ENCODE results near the gene GPRIN3. TPM values are rescaled to one million over a fixed set of nuclear protein-coding genes. Genes with fewer than 3 reads are reported as not detected.
A peak's percentile ranks its signal among the peaks of the same experiment; 100 is the strongest.

GPRIN3 gene
- total and polyA plus RNA-seq, 8 donors: 0.40 to 19.8 (median 10.5) TPM

- Histone ChIP-seq H3K36me3 (no peaks in the 10 kb centered on the region), H3K4me1 (peaks cover 0 to 31% (median 7%) of the 10 kb centered on the region in 4 donors), H3K27me3 (no peaks in the 10 kb centered on the region), H3K27ac (peak overlapping the region in 3 of 5 donors; percentile 34 to 81 (median 58)), H3K9me3 (no peaks in the 10 kb centered on the region), H3K4me3 (no peak overlapping the region)
- intact Hi-C loops (cut with DNase I; ENCODE audit: low total_unique reads): no loop called here
- TF ChIP-seq POLR2A (IDR thresholded peaks at IDR 0.05) (no peak), POLR2AphosphoS5 (IDR thresholded peaks at IDR 0.05) (no peak), EP300 (IDR thresholded peaks at IDR 0.05) (no peak)
- TF ChIP-seq, protein P1, sequence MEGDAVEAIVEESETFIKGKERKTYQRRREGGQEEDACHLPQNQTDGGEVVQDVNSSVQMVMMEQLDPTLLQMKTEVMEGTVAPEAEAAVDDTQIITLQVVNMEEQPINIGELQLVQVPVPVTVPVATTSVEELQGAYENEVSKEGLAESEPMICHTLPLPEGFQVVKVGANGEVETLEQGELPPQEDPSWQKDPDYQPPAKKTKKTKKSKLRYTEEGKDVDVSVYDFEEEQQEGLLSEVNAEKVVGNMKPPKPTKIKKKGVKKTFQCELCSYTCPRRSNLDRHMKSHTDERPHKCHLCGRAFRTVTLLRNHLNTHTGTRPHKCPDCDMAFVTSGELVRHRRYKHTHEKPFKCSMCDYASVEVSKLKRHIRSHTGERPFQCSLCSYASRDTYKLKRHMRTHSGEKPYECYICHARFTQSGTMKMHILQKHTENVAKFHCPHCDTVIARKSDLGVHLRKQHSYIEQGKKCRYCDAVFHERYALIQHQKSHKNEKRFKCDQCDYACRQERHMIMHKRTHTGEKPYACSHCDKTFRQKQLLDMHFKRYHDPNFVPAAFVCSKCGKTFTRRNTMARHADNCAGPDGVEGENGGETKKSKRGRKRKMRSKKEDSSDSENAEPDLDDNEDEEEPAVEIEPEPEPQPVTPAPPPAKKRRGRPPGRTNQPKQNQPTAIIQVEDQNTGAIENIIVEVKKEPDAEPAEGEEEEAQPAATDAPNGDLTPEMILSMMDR (IDR thresholded peaks at IDR 0.05): no peak
- no peak for DNase-seq
- 75 to 93% (median 84%) methylated on average over 3 of the region's 3 CpGs for WGBS, 5 donors
These were observed 22.8 kb downstream of the GPRIN3 start for GRCh38 chr4:89284828-89285227.

GRCh38 chr4:89284020-89284424 is 23.6 kb downstream of the GPRIN3 start:
- intact Hi-C loops (cut with DNase I; ENCODE audit: low total_unique reads): no loop called here
- TF ChIP-seq, protein P1 (IDR thresholded peaks at IDR 0.05): no peak
- TF ChIP-seq EP300 (IDR thresholded peaks at IDR 0.05) (no peak), POLR2A (IDR thresholded peaks at IDR 0.05) (no peak), POLR2AphosphoS5 (IDR thresholded peaks at IDR 0.05) (no peak)
- Histone ChIP-seq H3K4me1 (peaks cover 0 to 31% (median 7%) of the 10 kb centered on the region in 4 donors), H3K9me3 (no peaks in the 10 kb centered on the region), H3K27ac (peak overlapping the region; percentile 34 to 81 (median 58)), H3K4me3 (no peak overlapping the region), H3K27me3 (no peaks in the 10 kb centered on the region), H3K36me3 (no peaks in the 10 kb centered on the region)
- no peak for DNase-seq
- 60 to 89% (median 74%) methylated on average over 2 of the region's 2 CpGs for WGBS, 5 donors

GRCh38 chr4:89283226-89284009 is 24.2 kb downstream of the GPRIN3 start:
- Histone ChIP-seq H3K9me3 (no peaks in the 10 kb centered on the region), H3K27me3 (no peaks in the 10 kb centered on the region), H3K4me3 (no peak overlapping the region), H3K27ac (peak overlapping the region; percentile 34 to 81 (median 58)), H3K4me1 (peaks cover 0 to 31% (median 7%) of the 10 kb centered on the region in 4 donors), H3K36me3 (no peaks in the 10 kb centered on the region)
- TF ChIP-seq, protein P1 (IDR thresholded peaks at IDR 0.05): no peak
- TF ChIP-seq POLR2AphosphoS5 (IDR thresholded peaks at IDR 0.05) (peak in 1 of 3 donors; percentile 70), POLR2A (IDR thresholded peaks at IDR 0.05) (no peak), EP300 (IDR thresholded peaks at IDR 0.05) (no peak)
- intact Hi-C loops (cut with DNase I; ENCODE audit: low total_unique reads): no loop called here
- WGBS, 5 donors: 49 to 69% (median 57%) methylated on average over 5 of the region's 5 CpGs
- peak in 1 of 2 donors; percentile 66 for DNase-seq

GRCh38 chr4:89279385-89279784 is 28.2 kb downstream of the GPRIN3 start:
- H3K27ac ChIP-seq: peak overlapping the region in 2 of 5 donors; percentile 9 to 50
- no peak overlapping the region for H3K4me3 ChIP-seq
- no peaks in the 10 kb centered on the region for H3K36me3 ChIP-seq
- no peak for DNase-seq
- no peaks in the 10 kb centered on the region for H3K27me3 ChIP-seq
- WGBS, 5 donors: 52 to 74% (median 59%) methylated on average over 4 of the region's 4 CpGs
- TF ChIP-seq POLR2A (IDR thresholded peaks at IDR 0.05) (no peak), EP300 (IDR thresholded peaks at IDR 0.05) (no peak), POLR2AphosphoS5 (IDR thresholded peaks at IDR 0.05) (no peak)
- TF ChIP-seq, protein P1 (IDR thresholded peaks at IDR 0.05): no peak
- H3K4me1 ChIP-seq: peaks cover 0 to 28% (median 12%) of the 10 kb centered on the region in 4 donors
- intact Hi-C loops (cut with DNase I; ENCODE audit: low total_unique reads): no loop called here
- H3K9me3 ChIP-seq: no peaks in the 10 kb centered on the region

Measured in stomach (tissue), 9 donors.